HepG2 (cell line): Measurements from ENCODE around the gene SLC25A10. TPM values are rescaled to one million over a fixed set of nuclear protein-coding genes. Genes with fewer than 3 reads are reported as not detected.

Experiments
- ATAC-seq: fragments of 200-7000 bp; cut with Tn5 transposase; 3 replicates; pipeline ENCODE4 v1.9.1; 2020; ENCODE audit warnings: mild to moderate bottlenecking, moderate library complexity
- BruUV-seq: library from RNA; stranded (reverse); fragments of 400-500 nt; replicated peaks from 2 replicates; lab custom pipeline; 2021; lab: Mats Ljungman, UMichigan
- CTCF ChIA-PET: fragments of 300-600 bp; formaldehyde crosslinking; extraction: SDS; loops from one replicate; lab custom pipeline; 2021; ENCODE audit warnings: low total read pairs, inconsistent platforms, low intra/inter-chr PET ratio; lab: Yijun Ruan, JAX
- POLR2A ChIA-PET: fragments of 350-600 bp; sonication (Branson Sonifier 250); formaldehyde crosslinking; loops from one replicate; lab custom pipeline; 2020; ENCODE audit warnings: antibody characterized with exemption, inconsistent platforms; lab: Yijun Ruan, JAX
- DNase-seq: peaks from one replicate; pipeline ENCODE4 v3.0.0-alpha.2; 2015; ENCODE audit warnings: low spot score
- FAIRE-seq: peaks from 3 replicates; lab custom pipeline; 2011; peaks lifted over from hg19 to GRCh38; lab: Jason Lieb, UNC
- H2AFZ ChIP-seq: one replicate; pipeline ENCODE4 v1.6.1; 2011; ENCODE audit warnings: low read length, inconsistent platforms
- H3K27ac ChIP-seq: fragments of 300-600 bp; 3 replicates; pipeline ENCODE4 v1.8.0; 2011; ENCODE audit warnings: mixed run types, mild to moderate bottlenecking, mixed read lengths, low read length, inconsistent platforms; ENCODE audit not compliant: insufficient read depth; ENCODE audit errors: extremely low read length
- H3K27me3 ChIP-seq, 2 experiments: fragments of 200-600 bp in 1 of 2; 2 replicates in 1 of 2; 3 replicates in 1 of 2; pipeline versions ENCODE4 v1.6.0 to v1.8.0; 2011; ENCODE audit warnings: low read length in 2 of 2, mild to moderate bottlenecking in 2 of 2, moderate library complexity in 2 of 2, inconsistent platforms in 1 of 2; ENCODE audit not compliant: insufficient read depth in 2 of 2, control insufficient read depth in 1 of 2
- H3K36me3 ChIP-seq, 2 experiments: fragments of 200-600 bp in 1 of 2; replicated peaks in 1 of 2; 2 replicates in 1 of 2; 3 replicates in 1 of 2; pipeline versions ENCODE4 v1.5.1 to v1.8.0; 2011; ENCODE audit warnings: low read length in 2 of 2, inconsistent platforms in 1 of 2; ENCODE audit not compliant: insufficient read depth in 2 of 2, control insufficient read depth in 1 of 2
- H3K4me1 ChIP-seq: 2 replicates; pipeline ENCODE4 v1.5.1; 2012; ENCODE audit warnings: low read length, inconsistent platforms; ENCODE audit not compliant: insufficient read depth
- H3K4me2 ChIP-seq: 2 replicates; pipeline ENCODE4 v1.6.0; 2011; ENCODE audit warnings: low read depth, low read length, inconsistent platforms
- H3K4me3 ChIP-seq, 3 experiments: fragments of 200-600 bp in 1 of 3; sonication (generic), shearing (Covaris generic) in 1 of 3; replicated peaks in 1 of 3; 2 replicates each; pipeline ENCODE4 v1.5.1; 2011 to 2016; ENCODE audit warnings: low read length in 3 of 3, inconsistent platforms in 2 of 3, low read depth in 2 of 3, mild to moderate bottlenecking in 2 of 3, control low read depth in 1 of 3, mixed read lengths in 1 of 3; ENCODE audit not compliant: insufficient read depth in 1 of 3
- H3K79me2 ChIP-seq: one replicate; pipeline ENCODE4 v1.6.1; 2011; ENCODE audit warnings: low read length, inconsistent platforms; ENCODE audit not compliant: insufficient read depth
- H3K9ac ChIP-seq: 2 replicates; pipeline ENCODE4 v1.6.0; 2011; ENCODE audit warnings: mild to moderate bottlenecking, low read depth, low read length, inconsistent platforms; ENCODE audit not compliant: insufficient read depth
- H3K9me3 ChIP-seq: 2 replicates; pipeline ENCODE4 v1.5.1; 2012; ENCODE audit warnings: mild to moderate bottlenecking, low read length
- H4K20me1 ChIP-seq: 2 replicates; pipeline ENCODE4 v1.6.0; 2011; ENCODE audit warnings: inconsistent platforms, mild to moderate bottlenecking, low read length, moderate library complexity; ENCODE audit not compliant: insufficient read depth
- HIC2 ChIP-seq: sonication (generic); formaldehyde crosslinking; IDR thresholded peaks from 2 replicates; pipeline ENCODE4 v1.9.0; 2022; ENCODE audit warnings: low read depth, missing genetic modification reagents
- MYC ChIP-seq: sonication (generic); formaldehyde crosslinking; IDR thresholded peaks from 2 replicates; pipeline ENCODE4 v1.9.0; 2021; ENCODE audit warnings: missing genetic modification reagents, borderline replicate concordance
- RBM39 ChIP-seq: fragments of 200-400 bp; formaldehyde crosslinking; IDR thresholded peaks from one replicate; pipeline ENCODE4 v1.6.1; 2018; ENCODE audit warnings: antibody characterized with exemption, mild to moderate bottlenecking, low read depth, low read length; ENCODE audit not compliant: poor library complexity, severe bottlenecking
- SNAPC2 ChIP-seq: sonication (generic); formaldehyde crosslinking; IDR thresholded peaks from 2 replicates; pipeline ENCODE4 v1.8.1; 2022; ENCODE audit warnings: mild to moderate bottlenecking, missing genetic modification reagents
- ZBTB40 ChIP-seq, 2 experiments: fragments of 450-650 bp in 1 of 2; sonication (generic) in 1 of 2; formaldehyde crosslinking in 1 of 2; IDR thresholded peaks; 2 replicates each; pipeline versions ENCODE4 v1.6.1 to v1.8.0; 2016 to 2022; ENCODE audit warnings: antibody characterized with exemption in 1 of 2, mild to moderate bottlenecking in 1 of 2, missing genetic modification reagents in 1 of 2
- ZNF232 ChIP-seq: sonication (generic); formaldehyde crosslinking; IDR thresholded peaks from 2 replicates; pipeline ENCODE4 v1.4.0; 2020; ENCODE audit warnings: missing genetic modification reagents, borderline replicate concordance
- ZNF441 ChIP-seq: sonication (generic); formaldehyde crosslinking; IDR thresholded peaks from 2 replicates; pipeline ENCODE4 v1.7.0; 2021; ENCODE audit warnings: missing genetic modification reagents, borderline replicate concordance
- ZSCAN22 ChIP-seq: sonication (generic); formaldehyde crosslinking; IDR thresholded peaks from 2 replicates; pipeline ENCODE4 v1.4.0; 2020; ENCODE audit warnings: mild to moderate bottlenecking, missing genetic modification reagents
- WGBS: methylation state at CpG from one replicate; pipeline ENCODE4 v1.1.6; 2017; ENCODE audit warnings: low lambda C conversion rate; 5-methylcytosine and 5-hydroxymethylcytosine counted together
- in situ Hi-C: cut with HindIII; loops from 2 replicates; pipeline ENCODE4 v1.10.0; 2017; ENCODE audit warnings: low pct_unique_long_range_greater_than_20kb; ENCODE audit not compliant: extremely low pct_ligation_motif_present
- intact Hi-C: fragments of 100-400 bp; cut with micrococcal nuclease; formaldehyde crosslinking; loops from one replicate; pipeline ENCODE4 v1.10.0; 2022; ENCODE audit not compliant: unreplicated experiment
- polyA plus RNA-seq, 8 experiments: library from polyadenylated mRNA; depleted of rRNA in 3 of 8; stranded (reverse) in 7 of 8; unstranded in 1 of 8; fragments of >200 nt; fragmentation: Illumina TruSeq in 4 of 8; extraction: Trizol in 4 of 8; gene quantifications; 2 replicates each; pipeline versions ENCODE4 v1.2.1 to v1.2.3, GENCODE V29; 2011 to 2016; ENCODE audit warnings: low read depth in 4 of 8, missing spikeins in 1 of 8, mixed read lengths in 1 of 8; ENCODE audit not compliant: insufficient read depth in 1 of 8
- total RNA-seq, 5 experiments: library from RNA; depleted of rRNA; stranded (reverse); fragments of >200 nt; fragmentation: Illumina TruSeq; extraction: Trizol; gene quantifications; 2 replicates each; pipeline ENCODE4 v1.2.3, GENCODE V29; 2016; ENCODE audit warnings: low read depth in 1 of 5

Gene SLC25A10
- total and polyA plus RNA-seq, 2 of the 13 experiments (the other 11 are each of a cell fraction or from before 2014, with no cell fraction given) = 46.5 to 140 TPM

- Histone ChIP-seq H3K4me2 (peak overlapping the region; percentile 69), H3K27me3 (peaks cover 9 to 66% of the 10 kb centered on the region in 2 experiments), H3K9me3 (no peaks in the 10 kb centered on the region), H3K4me1 (peaks cover 46% of the 10 kb centered on the region), H3K4me3 (peak overlapping the region in 1 of 3 experiments; percentile 57; a peak in 1 of 6 replicates), H3K27ac (no peak overlapping the region), H4K20me1 (no peaks in the 10 kb centered on the region), H2AFZ (no peak overlapping the region), H3K36me3 (no peaks in the 10 kb centered on the region), H3K9ac (no peak overlapping the region), H3K79me2 (no peaks in the 10 kb centered on the region)
- ChIA-PET CTCF (no interaction called here), POLR2A (interaction anchor here (0.9 to 2.0 kb wide), 8 partner anchors 8 to 363 kb away, joined by 3 to 15 read pairs (median 4); partner anchors contain the start of genes FASN, MCRIP1 and P4HB)
- peak; percentile 42 for FAIRE-seq
- ATAC-seq = peak; percentile 37
- DNase-seq = no peak
- BruUV-seq = no TSS peak
- intact Hi-C loops (no loop called here), in situ Hi-C loops (no loop called here)
- 10% methylated on average over 12 of the region's 30 CpGs for WGBS
- TF ChIP-seq ZBTB40 (IDR thresholded peaks at IDR 0.05) (no peak), ZBTB40 (CRISPR knock-in tag; IDR thresholded peaks at IDR 0.05) (0 out of 2 replicates have a peak, but pooled peaks have one; percentile 27), MYC (CRISPR knock-in tag) (0 out of 2 replicates have a peak, but pooled peaks have one; percentile 22), ZNF232 (0 out of 2 replicates have a peak, but pooled peaks have one; percentile 32), ZSCAN22 (CRISPR knock-in tag) (no peak), RBM39 (no peak), HIC2 (CRISPR knock-in tag) (0 out of 2 replicates have a peak, but pooled peaks have one; percentile 15), ZNF441 (CRISPR knock-in tag) (no peak), SNAPC2 (CRISPR knock-in tag) (no peak)
Measured at GRCh38 chr17:81735264-81736102, 23.4 kb downstream of the SLC25A10 start.
